Naive thymus-derived CD8-positive, alpha-beta T cell (primary cell): ENCODE results near the gene DEDD. TPM values are rescaled to one million over a fixed set of nuclear protein-coding genes. Genes with fewer than 3 reads are reported as not detected.

Experiments
- ATAC-seq, 2 donors: fragments of 150-1000 bp; cut with Tn5 transposase in 1 of 2; sonication (Bioruptor Pico), chemical (Tn5 transposase) in 1 of 2; 1 replicate in 1 of 2; 2 replicates in 1 of 2; pipeline ENCODE4 v1.10.0; 2021; ENCODE audit warnings: mild to moderate bottlenecking in 2 of 2, moderate library complexity in 2 of 2
- POLR2A ChIA-PET: fragments of 350-600 bp; sonication (Branson Sonifier 250); formaldehyde crosslinking; loops from one replicate; lab custom pipeline; 2021; ENCODE audit warnings: antibody characterized with exemption; lab: Charles Lee
- DNase-seq, 10 donors: peaks; one replicate each; pipeline versions ENCODE4 v3.0.0 to v3.0.0-alpha.2; 2020 to 2022
- H3K27ac Mint-ChIP-seq, 10 donors: one replicate each; pipeline ENCODE4 v1.8.0; 2020 to 2022; ENCODE audit warnings: mild to moderate bottlenecking in 10 of 10, mixed read lengths in 10 of 10, moderate library complexity in 4 of 10, inconsistent platforms in 1 of 10
- H3K27me3 Mint-ChIP-seq, 5 donors: one replicate each; pipeline ENCODE4 v1.8.0; 2021 to 2022; ENCODE audit warnings: mixed read lengths in 5 of 5
- H3K36me3 Mint-ChIP-seq, 3 donors: one replicate each; pipeline ENCODE4 v1.8.0; 2020 to 2022; ENCODE audit warnings: mixed read lengths in 3 of 3, mild to moderate bottlenecking in 2 of 3, inconsistent platforms in 1 of 3
- H3K4me1 Mint-ChIP-seq, 4 donors: one replicate each; pipeline ENCODE4 v1.8.0; 2021 to 2022; ENCODE audit warnings: mixed read lengths in 4 of 4
- H3K4me3 Mint-ChIP-seq, 10 donors: one replicate each; pipeline ENCODE4 v1.8.0; 2020 to 2022; ENCODE audit warnings: mild to moderate bottlenecking in 10 of 10, mixed read lengths in 10 of 10, moderate library complexity in 6 of 10, inconsistent platforms in 1 of 10
- H3K9me3 Mint-ChIP-seq, 9 donors: one replicate each; pipeline ENCODE4 v1.8.0; 2020 to 2022; ENCODE audit warnings: mixed read lengths in 9 of 9, mild to moderate bottlenecking in 3 of 9, inconsistent platforms in 1 of 9, moderate library complexity in 1 of 9
- polyA plus RNA-seq, 3 donors: library from polyadenylated mRNA; unstranded; fragments of 300-500 nt; fragmentation: Illumina TruSeq; gene quantifications; one replicate each; pipeline ENCODE4 v1.2.3, GENCODE V29; 2021
- total RNA-seq, 8 experiments: library from RNA in 2 of 8; stranded (reverse) in 2 of 8; gene quantifications; one replicate each; pipeline ENCODE4 v1.2.3 and lab custom pipeline; 2021 to 2026

DEDD gene, protein sequence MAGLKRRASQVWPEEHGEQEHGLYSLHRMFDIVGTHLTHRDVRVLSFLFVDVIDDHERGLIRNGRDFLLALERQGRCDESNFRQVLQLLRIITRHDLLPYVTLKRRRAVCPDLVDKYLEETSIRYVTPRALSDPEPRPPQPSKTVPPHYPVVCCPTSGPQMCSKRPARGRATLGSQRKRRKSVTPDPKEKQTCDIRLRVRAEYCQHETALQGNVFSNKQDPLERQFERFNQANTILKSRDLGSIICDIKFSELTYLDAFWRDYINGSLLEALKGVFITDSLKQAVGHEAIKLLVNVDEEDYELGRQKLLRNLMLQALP
- total RNA-seq (10 to 100 TPM; 35.3 to 38.6 TPM), polyA plus RNA-seq (10 to 100 TPM; 29.0 to 35.4 (median 29.3) TPM), total RNA-seq (lab: John Stamatoyannopoulos, UW) (29.1 to 45.5 (median 39.1) reads per million in 6 experiments)

DNA sequence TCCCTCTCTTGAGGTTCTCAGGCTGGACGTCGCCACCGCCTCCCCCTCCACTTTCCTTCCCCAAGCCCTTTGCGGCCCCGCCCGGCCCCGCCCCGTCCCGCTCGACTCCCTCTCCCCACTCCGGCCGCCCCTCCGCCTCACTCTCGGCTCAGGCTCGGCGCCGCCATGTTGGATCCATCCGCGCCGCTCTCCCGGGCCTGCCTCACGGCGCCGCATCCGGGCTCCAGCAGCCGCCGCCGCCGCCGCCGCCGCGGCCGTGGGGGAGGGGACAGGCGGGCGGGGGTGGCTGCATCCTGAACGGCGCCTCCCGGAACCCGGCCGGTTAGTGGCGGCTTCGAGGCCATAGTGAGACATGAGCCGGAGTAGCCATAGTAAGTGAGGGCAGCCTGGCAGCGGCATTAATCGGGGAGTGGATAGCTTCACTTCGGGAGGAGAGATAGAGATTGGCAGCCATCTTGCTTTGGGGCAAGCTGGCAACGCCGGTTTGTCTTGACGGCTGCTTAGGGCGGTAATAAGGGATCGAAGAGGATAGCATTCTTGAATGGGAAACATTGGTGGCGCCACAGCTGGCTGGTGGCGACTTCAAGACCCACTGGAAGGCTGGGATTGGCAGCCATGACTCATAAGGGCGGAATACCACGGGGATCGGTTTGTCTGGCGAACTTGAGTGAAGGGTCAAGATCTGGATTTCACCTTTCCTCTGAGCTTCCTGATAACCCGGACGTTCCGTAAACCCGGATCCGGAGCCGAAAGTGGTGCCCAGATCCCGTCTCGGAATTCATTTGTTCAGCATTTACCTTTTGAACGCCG is at the start of gene DEDD:
TSS of gene DEDD (minus strand) at position 258 of the 810 bp plus-strand sequence. CDS start 8,205 bp downstream, outside the sequence.
- POLR2A ChIA-PET: interaction anchor here (0.6 to 3.5 kb wide), 27 partner anchors 8 to 336 kb away, joined by 3 to 26 read pairs (median 5); partner anchors contain the start of genes ARHGAP30, F11R, LY9 and NDUFS2
- Mint-ChIP-seq H3K27ac (peak within 1 kb of the TSS in 2 of 10 donors; percentile 92 to 96), H3K36me3 (peaks cover 0 to 16% (median 0%) of the 10 kb centered on the region in 3 donors), H3K9me3 (no peaks in the 10 kb centered on the region), H3K4me1 (peaks cover 33 to 62% (median 55%) of the 10 kb centered on the region in 4 donors), H3K4me3 (no peak within 1 kb of the TSS), H3K27me3 (no peaks in the 10 kb centered on the region)
- ATAC-seq: peak; percentile 95
- DNase-seq: peak; percentile 74 to 95 (median 88)

DNA sequence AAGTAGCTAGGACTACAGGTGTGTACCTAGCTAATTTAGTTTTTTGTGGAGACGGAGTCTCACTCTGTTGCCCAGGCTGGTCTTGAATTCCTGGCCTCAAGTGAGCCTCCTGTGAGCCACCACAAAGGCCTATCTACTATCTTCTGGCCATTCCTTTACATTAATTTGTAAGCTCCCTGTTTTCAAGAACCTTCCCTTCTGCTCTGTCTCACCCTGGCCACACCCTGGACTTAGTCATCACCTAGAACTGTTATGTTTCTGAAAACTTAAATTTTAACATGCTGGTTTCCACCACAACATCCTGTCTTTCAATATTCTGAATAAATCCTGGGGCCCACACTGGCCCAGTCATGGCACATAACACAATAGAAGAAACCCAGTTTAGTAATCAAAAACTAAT is 49.7 kb upstream of the DEDD start:
- Mint-ChIP-seq H3K27me3 (no peaks in the 10 kb centered on the region), H3K9me3 (no peaks in the 10 kb centered on the region), H3K36me3 (peaks cover 0 to 3% (median 0%) of the 10 kb centered on the region in 3 donors), H3K4me1 (peaks cover 43 to 91% (median 84%) of the 10 kb centered on the region in 4 donors), H3K27ac (peak overlapping the region; percentile 90 to 100 (median 94)), H3K4me3 (peak overlapping the region; percentile 50 to 97 (median 77))
- ATAC-seq (peak; percentile 38 to 49), DNase-seq (peak in 5 of 10 donors; percentile 26 to 80 (median 62))
- POLR2A ChIA-PET: interaction anchor here (0.7 to 8.7 kb wide), 22 partner anchors 8 to 535 kb away, joined by 3 to 154 read pairs (median 6); partner anchors contain the start of genes ADAMTS4, APOA2, ARHGAP30 and NDUFS2

DNA sequence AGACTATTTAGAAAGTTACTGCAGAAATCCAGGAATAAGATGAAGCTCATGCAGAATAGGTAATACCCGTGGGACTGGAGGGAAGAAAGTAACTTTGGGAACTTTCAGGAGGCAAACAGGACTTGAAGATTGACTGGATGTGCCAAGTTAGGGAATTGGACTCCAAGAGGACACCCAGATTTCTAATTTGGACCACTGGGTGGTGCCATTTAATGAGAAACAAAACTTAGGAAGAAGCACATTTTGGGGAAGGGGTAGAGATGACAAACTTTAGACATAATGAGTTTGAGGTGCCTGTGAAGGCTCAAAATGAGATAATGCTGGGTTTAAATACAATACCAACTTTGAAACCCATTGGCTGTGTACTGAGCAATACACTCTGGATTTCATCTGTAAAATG is 48.2 kb upstream of the DEDD start:
- peak overlapping the region in 9 of 10 donors; percentile 15 to 75 (median 42) for H3K4me3 Mint-ChIP-seq

DNA sequence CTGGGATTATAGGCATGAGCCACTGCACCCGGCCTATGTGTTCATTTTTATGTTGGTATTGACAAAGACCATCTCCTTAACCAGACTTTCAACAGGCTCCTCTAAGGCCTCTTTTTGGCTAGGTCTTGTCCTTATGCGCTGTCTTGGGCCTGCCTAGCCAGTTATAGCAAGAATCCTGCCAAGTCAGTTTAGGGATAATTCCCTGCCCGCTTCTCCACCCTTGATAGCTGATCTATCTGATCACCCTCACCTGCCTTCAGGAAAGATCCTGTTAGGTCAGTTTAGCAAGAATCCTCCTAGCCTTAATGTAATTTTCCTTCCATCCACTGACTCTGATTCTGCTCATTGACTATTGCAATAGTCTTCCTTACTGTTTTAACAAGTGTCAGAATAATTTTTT is 47.2 kb upstream of the DEDD start:
- Mint-ChIP-seq H3K4me1 (peaks cover 43 to 92% (median 86%) of the 10 kb centered on the region in 4 donors), H3K36me3 (peaks cover 0 to 17% (median 4%) of the 10 kb centered on the region in 3 donors), H3K27ac (peak overlapping the region in 8 of 10 donors; percentile 17 to 100 (median 87)), H3K9me3 (no peaks in the 10 kb centered on the region), H3K27me3 (no peaks in the 10 kb centered on the region), H3K4me3 (peak overlapping the region in 4 of 10 donors; percentile 19 to 42 (median 28))
- POLR2A ChIA-PET: interaction anchor here (0.6 to 8.7 kb wide), 10 partner anchors 8 to 835 kb away, joined by 3 to 154 read pairs (median 4); partner anchors contain the start of genes ADAMTS4, FCER1G, NDUFS2 and PPOX
- no peak for ATAC-seq
- no peak for DNase-seq

More for the DNA sequence above, 48.2 kb upstream of the DEDD start:
- peak in 1 of 10 donors; percentile 57 for DNase-seq
- Mint-ChIP-seq H3K4me1 (peaks cover 42 to 91% (median 84%) of the 10 kb centered on the region in 4 donors), H3K36me3 (peaks cover 0 to 9% (median 0%) of the 10 kb centered on the region in 3 donors), H3K9me3 (no peaks in the 10 kb centered on the region), H3K27me3 (no peaks in the 10 kb centered on the region), H3K27ac (peak overlapping the region in 9 of 10 donors; percentile 61 to 100 (median 88))
- POLR2A ChIA-PET: interaction anchor here (0.7 to 8.7 kb wide), 11 partner anchors 9 to 45 kb away, joined by 3 to 154 read pairs (median 15); partner anchors contain the start of genes ADAMTS4, APOA2, NDUFS2 and PPOX
- ATAC-seq: no peak

DNA sequence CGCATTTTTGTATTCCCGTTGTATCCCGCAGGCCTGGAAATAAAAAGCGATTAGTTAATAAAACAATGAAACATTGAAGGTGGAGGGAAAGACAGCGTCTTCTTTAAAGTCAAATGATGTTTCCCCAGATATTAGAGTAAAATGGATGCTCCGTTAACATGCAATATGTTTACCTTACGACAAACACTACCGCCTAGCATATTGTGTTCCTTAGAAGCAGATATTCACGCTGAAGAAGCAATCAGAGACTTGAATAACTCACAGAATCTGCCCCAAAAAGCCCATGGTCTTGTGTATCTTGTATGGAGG is 45.4 kb upstream of the DEDD start:
- Mint-ChIP-seq H3K36me3 (peaks cover 0 to 36% (median 6%) of the 10 kb centered on the region in 3 donors), H3K27ac (peak overlapping the region; percentile 97 to 100 (median 98)), H3K9me3 (no peaks in the 10 kb centered on the region), H3K27me3 (no peaks in the 10 kb centered on the region), H3K4me3 (peak overlapping the region; percentile 93 to 100 (median 99)), H3K4me1 (peaks cover 39 to 89% (median 80%) of the 10 kb centered on the region in 4 donors)
- no peak for DNase-seq
- POLR2A ChIA-PET: interaction anchor here (0.6 to 8.7 kb wide), 12 partner anchors 8 to 223 kb away, joined by 4 to 154 read pairs (median 8); partner anchors contain the start of genes NDUFS2, PPOX, TOMM40L and UFC1
- ATAC-seq: no peak

DNA sequence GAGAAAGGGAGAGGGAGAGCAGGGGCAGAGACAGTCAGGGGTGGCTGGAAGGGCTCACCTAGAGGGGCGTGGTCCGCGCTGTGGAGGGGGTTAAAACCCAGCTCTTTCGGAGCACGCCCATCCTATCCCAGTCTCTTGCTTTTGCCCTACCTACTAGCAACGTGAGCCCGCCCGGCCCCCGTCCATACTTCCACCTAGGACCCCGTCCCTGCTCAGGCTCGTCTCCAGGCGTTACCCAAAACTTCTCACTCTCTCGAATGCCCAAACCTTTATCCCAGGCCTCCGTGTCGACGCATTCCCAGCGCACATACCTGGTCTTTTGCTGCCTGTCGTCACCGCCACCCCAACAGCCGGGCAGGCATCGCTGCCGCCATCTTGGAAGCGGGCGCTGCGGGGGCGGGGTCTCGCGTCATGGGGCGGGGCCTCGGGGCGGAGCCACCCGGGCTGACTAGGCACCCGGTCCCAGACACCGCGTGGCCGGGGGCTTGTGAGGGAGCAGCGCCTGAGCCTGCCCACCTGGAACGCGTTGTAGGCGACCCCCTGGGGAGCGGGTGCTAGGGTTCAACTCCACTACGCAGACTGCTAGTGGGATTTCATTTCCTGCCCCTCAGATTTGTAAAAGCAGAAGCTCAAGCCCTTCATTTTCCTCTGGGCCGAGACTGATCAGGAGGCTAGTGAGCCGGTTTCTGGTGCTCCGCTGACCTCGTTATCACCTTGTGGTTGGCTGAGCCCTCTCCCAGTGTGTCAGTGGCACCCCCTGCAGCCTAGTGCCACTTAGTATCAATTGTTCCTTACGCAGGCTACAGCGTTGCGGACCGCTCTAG is 44.9 kb upstream of the DEDD start, which contains the start of gene B4GALT3:
TSS of gene B4GALT3 (minus strand) at position 396 of the 824 bp plus-strand sequence. CDS start 1,447 bp downstream, outside the sequence.
- Mint-ChIP-seq H3K27me3 (no peaks in the 10 kb centered on the region), H3K4me3 (peak within 1 kb of the TSS; percentile 93 to 100 (median 99)), H3K4me1 (peaks cover 40 to 89% (median 78%) of the 10 kb centered on the region in 4 donors), H3K36me3 (peaks cover 0 to 41% (median 10%) of the 10 kb centered on the region in 3 donors), H3K27ac (peak within 1 kb of the TSS; percentile 97 to 100 (median 98)), H3K9me3 (no peaks in the 10 kb centered on the region)
- DNase-seq (peak; percentile 85 to 98 (median 93)), ATAC-seq (peak; percentile 87 to 92)
- POLR2A ChIA-PET: interaction anchor here (0.5 to 8.7 kb wide), 24 partner anchors 9 to 573 kb away, joined by 3 to 154 read pairs (median 4); partner anchors contain the start of genes DEDD, NDUFS2, PPOX and TOMM40L

DNA sequence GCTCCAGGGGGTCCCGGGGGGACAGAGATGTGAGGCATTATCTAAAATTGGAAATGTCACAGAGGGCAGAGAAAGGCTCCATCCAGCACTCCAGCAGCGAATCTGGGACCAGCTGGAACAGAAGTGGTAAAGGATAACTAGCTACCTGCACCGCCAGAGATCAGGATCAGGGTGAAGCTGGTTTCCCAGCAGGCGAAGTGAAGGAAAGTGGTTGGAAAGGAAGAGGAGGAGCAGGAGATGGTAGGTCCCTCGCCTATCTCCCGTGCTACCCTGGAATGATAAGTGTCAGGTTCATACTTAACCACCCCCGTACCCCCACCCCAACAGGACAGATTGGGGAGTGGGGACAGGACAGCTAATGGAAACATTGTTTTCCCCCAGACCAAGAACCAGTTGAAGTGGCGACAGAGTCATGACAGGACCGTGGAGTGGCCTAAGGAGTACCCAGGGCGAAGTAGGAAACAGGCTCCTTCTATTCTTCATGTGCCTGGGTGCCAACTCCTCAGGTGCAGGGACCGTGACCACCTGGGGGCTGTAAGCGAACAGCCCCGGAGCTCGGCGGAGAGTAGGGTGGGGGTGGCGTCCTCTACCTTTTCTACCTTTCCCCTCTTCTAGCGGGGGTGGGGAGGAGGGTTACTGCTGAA is 44.1 kb upstream of the DEDD start:
- ATAC-seq: no peak
- no peaks in the 10 kb centered on the region for H3K27me3 Mint-ChIP-seq
- POLR2A ChIA-PET: interaction anchor here (0.6 to 8.7 kb wide), 20 partner anchors 10 to 572 kb away, joined by 3 to 154 read pairs (median 4); partner anchors contain the start of genes DEDD, NDUFS2, PPOX and TOMM40L
- H3K27ac Mint-ChIP-seq: peak overlapping the region; percentile 97 to 100 (median 98)
- peaks cover 0 to 49% (median 10%) of the 10 kb centered on the region in 3 donors for H3K36me3 Mint-ChIP-seq
- peaks cover 36 to 86% (median 72%) of the 10 kb centered on the region in 4 donors for H3K4me1 Mint-ChIP-seq
- H3K4me3 Mint-ChIP-seq: peak overlapping the region; percentile 93 to 100 (median 99)
- no peak for DNase-seq
- no peaks in the 10 kb centered on the region for H3K9me3 Mint-ChIP-seq

DNA sequence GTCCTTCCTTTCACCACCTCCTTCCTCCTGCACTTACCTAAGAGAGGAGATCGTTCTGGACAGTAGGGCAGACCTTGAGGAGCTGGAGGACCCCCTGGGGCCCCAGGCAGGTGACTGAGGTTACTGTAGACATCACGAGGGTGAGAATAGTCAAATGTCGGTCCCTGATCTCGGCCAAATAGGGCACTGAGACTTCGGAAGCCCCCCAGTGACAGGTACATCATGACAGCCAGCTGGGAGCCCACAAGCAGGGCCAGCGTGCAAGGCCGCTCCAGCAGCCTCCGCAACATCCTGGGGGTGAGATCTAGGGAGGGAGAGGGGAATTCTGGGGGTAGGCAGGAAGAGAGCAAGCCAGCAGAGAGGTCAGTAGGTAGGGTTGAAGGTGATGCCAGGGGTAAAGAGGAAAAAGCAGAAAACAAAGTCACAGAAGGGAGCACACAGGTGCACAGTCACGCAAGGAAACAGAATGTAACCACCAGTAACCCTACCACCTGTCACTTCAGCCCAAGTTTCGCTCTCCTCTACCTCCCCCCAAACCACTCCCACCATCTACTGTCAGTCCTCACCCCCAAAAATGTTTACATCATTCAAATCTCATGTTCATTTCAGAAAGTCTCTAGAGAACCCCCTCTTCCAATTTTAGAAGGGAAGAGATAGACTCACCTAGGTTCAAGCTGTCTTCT is 43.4 kb upstream of the DEDD start:
- DNase-seq: no peak
- Mint-ChIP-seq H3K9me3 (no peaks in the 10 kb centered on the region), H3K27me3 (no peaks in the 10 kb centered on the region), H3K4me3 (peak overlapping the region; percentile 93 to 100 (median 99)), H3K4me1 (peaks cover 36 to 86% (median 67%) of the 10 kb centered on the region in 4 donors), H3K27ac (peak overlapping the region; percentile 97 to 100 (median 98)), H3K36me3 (peaks cover 0 to 55% (median 10%) of the 10 kb centered on the region in 3 donors)
- POLR2A ChIA-PET: interaction anchor here (0.5 to 8.7 kb wide), 15 partner anchors 9 to 559 kb away, joined by 3 to 154 read pairs (median 4); partner anchors contain the start of genes DEDD, NDUFS2, PPOX and TOMM40L
- ATAC-seq: no peak

DNA sequence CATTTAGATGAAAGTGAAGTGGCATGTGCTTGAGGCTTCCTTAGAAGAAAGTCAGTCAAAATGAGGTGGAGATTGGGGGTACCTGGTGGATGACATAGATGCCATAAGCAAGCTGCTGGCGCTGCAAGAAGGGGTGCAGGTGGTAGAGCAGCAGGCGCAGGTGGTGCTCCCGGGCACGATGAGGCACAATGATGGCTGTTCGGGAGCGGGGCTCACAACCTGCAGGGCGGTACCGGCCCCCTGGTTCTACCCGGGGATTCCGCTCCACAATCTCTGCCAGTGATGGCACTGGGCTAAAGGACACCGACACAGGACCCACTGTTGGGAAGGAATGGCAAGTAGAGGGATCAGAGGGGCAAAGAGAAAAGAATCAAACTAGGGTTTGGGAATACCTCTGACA is 42.4 kb upstream of the DEDD start:
- no peaks in the 10 kb centered on the region for H3K9me3 Mint-ChIP-seq

DNA sequence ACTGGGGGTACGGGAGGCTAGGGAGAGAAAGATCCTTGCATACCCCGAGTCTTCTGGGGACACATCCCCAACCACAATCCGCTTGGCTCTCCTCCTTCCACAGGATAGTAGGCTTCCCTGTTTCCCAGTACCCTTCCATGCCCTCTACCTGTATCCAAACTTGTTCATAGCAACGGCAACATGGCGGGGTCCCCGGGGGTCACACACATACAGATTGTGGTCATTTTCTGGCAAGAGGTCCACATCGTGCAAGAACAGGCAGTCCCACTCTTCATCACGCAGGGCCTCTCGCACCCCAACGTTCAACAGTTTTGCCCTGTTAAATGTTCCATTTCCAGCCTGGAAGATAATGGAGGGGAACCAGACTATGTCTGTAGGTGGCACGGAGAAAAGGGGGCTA is 41.2 kb upstream of the DEDD start:
- H3K27me3 Mint-ChIP-seq: no peaks in the 10 kb centered on the region
- DNase-seq (no peak), ATAC-seq (no peak)
- peak overlapping the region in 1 of 10 donors; percentile 34 for H3K4me3 Mint-ChIP-seq
- H3K4me1 Mint-ChIP-seq: peaks cover 33 to 71% (median 54%) of the 10 kb centered on the region in 4 donors
- POLR2A ChIA-PET: interaction anchor here (1.5 to 1.6 kb wide), 2 partner anchors 12 to 18 kb away, joined by 4 to 5 read pairs; no protein-coding TSS in a partner anchor
- H3K27ac Mint-ChIP-seq: peak overlapping the region in 3 of 10 donors; percentile 3 to 62 (median 27)
- peaks cover 0 to 65% (median 11%) of the 10 kb centered on the region in 3 donors for H3K36me3 Mint-ChIP-seq
- no peaks in the 10 kb centered on the region for H3K9me3 Mint-ChIP-seq

More for the DNA sequence above, 42.4 kb upstream of the DEDD start:
- peaks cover 0 to 60% (median 10%) of the 10 kb centered on the region in 3 donors for H3K36me3 Mint-ChIP-seq
- DNase-seq (no peak), ATAC-seq (no peak)
- POLR2A ChIA-PET: interaction anchor here (0.8 to 3.0 kb wide), 2 partner anchors 27 to 49 kb away, joined by 3 to 22 read pairs; partner anchors contain the start of genes APOA2 and NDUFS2
- peak overlapping the region in 9 of 10 donors; percentile 21 to 99 (median 40) for H3K4me3 Mint-ChIP-seq
- H3K27ac Mint-ChIP-seq: peak overlapping the region in 7 of 10 donors; percentile 9 to 100 (median 73)
- no peaks in the 10 kb centered on the region for H3K27me3 Mint-ChIP-seq
- H3K4me1 Mint-ChIP-seq: peaks cover 31 to 78% (median 58%) of the 10 kb centered on the region in 4 donors
